Motor neuron (in vitro differentiated cells): ENCODE data around the gene MEGF10. TPM values are rescaled to one million over a fixed set of nuclear protein-coding genes. Genes with fewer than 3 reads are reported as not detected.
"Not testable (repeated sequence)": the region's sequence is repeated elsewhere in the genome, so short reads cannot be mapped to it uniquely, and the experiment has no call there.

Experiments
- ATAC-seq, 8 experiments: fragments of 200-7000 bp; cut with Tn5 transposase; replicated peaks in 6 of 8; 2 replicates each; pipeline ENCODE4 v1.8.0; 2021; ENCODE audit warnings: mild to moderate bottlenecking in 8 of 8, moderate library complexity in 8 of 8
- H3K27ac ChIP-seq, 2 donors: fragments of 250-450 bp; sonication (Bioruptor Pico); 2 replicates each; pipeline ENCODE4 v1.9.0; 2021; ENCODE audit warnings: antibody characterized with exemption in 2 of 2, mild to moderate bottlenecking in 2 of 2, moderate library complexity in 1 of 2
- H3K4me1 ChIP-seq, 2 donors: fragments of 250-450 bp; sonication (Bioruptor Pico); replicated peaks in 1 of 2; 2 replicates each; pipeline ENCODE4 v1.6.1; 2021; ENCODE audit warnings: antibody characterized with exemption in 2 of 2, mild to moderate bottlenecking in 2 of 2, moderate library complexity in 1 of 2
- H3K4me3 ChIP-seq, 5 donors: fragments of 250-450 bp; sonication (Bioruptor Pico); 2 replicates each; pipeline ENCODE4 v1.9.0; 2021; ENCODE audit warnings: antibody characterized with exemption in 5 of 5, mild to moderate bottlenecking in 5 of 5, moderate library complexity in 4 of 5
- WGBS, 10 experiments: fragments of 450-650 bp; shearing (Covaris generic); methylation state at CpG; one replicate each; pipeline ENCODE4 v1.0.0; 2022; 5-methylcytosine and 5-hydroxymethylcytosine counted together
- in situ Hi-C, 9 experiments: fragments of 400-800 bp; cut with MboI; loops; one replicate each; pipeline ENCODE4 v1.15.0; 2021; ENCODE audit warnings: low sequenced_read_pairs in 9 of 9, low pct_unique_long_range_greater_than_20kb in 2 of 9; ENCODE audit not compliant: unreplicated experiment in 9 of 9
- total RNA-seq, 8 experiments: library from RNA; unstranded; fragments of 300-600 nt; gene quantifications; 2 replicates each; pipeline versions ENCODE4 v1.2.3 to v1.2.4, GENCODE V29; 2022

MEGF10 gene
- total RNA-seq, 8 experiments from 2014 or later: 1.9 to 317 (median 6.3) TPM

- 57 to 100% (median 100%) methylated on average over 1 of the region's 1 CpG; no CpG with 5 or more reads in 2 of the 10 experiments for WGBS, 10 experiments
- in situ Hi-C loops: no loop called here
- Histone ChIP-seq H3K4me1 (peaks cover 25 to 31% of the 10 kb centered on the region in 2 donors), H3K4me3 (no peak overlapping the region), H3K27ac (no peak overlapping the region)
- ATAC-seq: no peak
These were observed 12.8 kb downstream of the MEGF10 start for GRCh38 chr5:127303404-127303803.

- no peak overlapping the region for H3K4me3 ChIP-seq
- WGBS, 10 experiments: 0 to 48% (median 33%) methylated on average over 1 to 2 of the region's 2 CpGs; no CpG with 5 or more reads in 1 of the 10 experiments
- in situ Hi-C loops: no loop called here
- H3K4me1 ChIP-seq: peaks cover 6 to 12% of the 10 kb centered on the region in 2 donors
- no peak overlapping the region for H3K27ac ChIP-seq
- ATAC-seq: peak in 2 of 8 experiments; percentile 33 to 54
These were observed 14.9 kb downstream of the MEGF10 start for GRCh38 chr5:127305493-127305892.

GRCh38 chr5:127306036-127306435 lies 15.4 kb downstream of the MEGF10 start:
- in situ Hi-C loops: no loop called here
- WGBS, 10 experiments: 70 to 100% (median 95%) methylated on average over 2 to 3 of the region's 3 CpGs; no CpG with 5 or more reads in 3 of the 10 experiments
- Histone ChIP-seq H3K27ac (no peak overlapping the region), H3K4me1 (peaks cover under 1 to 7% of the 10 kb centered on the region in 2 donors), H3K4me3 (no peak overlapping the region)
- no peak for ATAC-seq

DNA sequence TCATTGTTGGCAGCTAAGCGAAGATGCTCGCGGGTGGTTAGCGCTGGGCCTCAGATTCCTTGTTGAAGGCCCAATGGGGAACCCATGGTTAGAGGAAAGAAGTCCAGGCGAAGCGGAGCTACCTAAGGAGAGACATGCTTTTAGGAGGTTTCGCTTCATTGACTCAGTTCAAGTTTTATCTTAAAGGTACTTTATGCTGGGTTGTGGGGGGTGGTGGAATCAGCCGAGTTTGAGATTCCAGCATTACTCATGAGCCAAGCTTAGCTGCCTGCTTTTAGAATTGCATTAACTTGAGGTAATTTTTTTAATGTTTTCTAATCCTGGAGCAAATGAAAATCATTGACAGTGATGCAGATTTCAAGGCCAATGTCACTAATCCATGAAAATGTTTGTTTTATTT lies 16.1 kb downstream of the MEGF10 start:
- in situ Hi-C loops: no loop called here
- no peak for ATAC-seq
- Histone ChIP-seq H3K4me1 (peaks cover 0 to 3% of the 10 kb centered on the region in 2 donors), H3K27ac (no peak overlapping the region), H3K4me3 (no peak overlapping the region)
- 0 to 100% (median 82%) methylated on average over 1 to 8 of the region's 8 CpGs; no CpG with 5 or more reads in 2 of the 10 experiments for WGBS, 10 experiments

DNA sequence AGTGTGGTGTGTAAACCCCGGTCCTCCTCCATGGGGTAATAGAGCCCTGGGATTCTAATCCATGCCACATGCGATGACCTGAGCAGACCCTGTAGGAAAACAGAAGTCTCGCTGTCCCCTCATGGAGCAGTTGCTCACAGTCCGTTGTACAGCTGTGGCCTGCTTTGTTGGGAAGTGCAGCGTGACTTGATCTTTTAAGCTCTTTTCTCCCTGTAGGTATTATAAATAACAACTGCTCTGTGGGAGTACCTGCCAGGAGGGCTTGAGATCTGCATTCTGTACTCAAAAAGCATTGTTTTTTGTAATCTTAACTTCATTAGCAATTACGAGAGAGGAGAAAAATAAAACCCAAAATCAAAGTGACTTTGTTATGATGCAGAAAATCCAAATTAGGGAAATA lies 17.3 kb downstream of the MEGF10 start:
- Histone ChIP-seq H3K4me1 (peaks cover 0 to 3% of the 10 kb centered on the region in 2 donors), H3K27ac (no peak overlapping the region), H3K4me3 (no peak overlapping the region)
- ATAC-seq: no peak
- in situ Hi-C loops: no loop called here
- 33 to 100% (median 88%) methylated on average over 1 to 6 of the region's 6 CpGs for WGBS, 10 experiments

- H3K27ac ChIP-seq, H3K4me1 ChIP-seq, ATAC-seq, in situ Hi-C loops, H3K4me3 ChIP-seq: not testable (repeated sequence)
- 46 to 100% (median 89%) methylated on average over 1 to 5 of the region's 7 CpGs; no CpG with 5 or more reads in 1 of the 10 experiments for WGBS, 10 experiments
These were observed 17.7 kb downstream of the MEGF10 start for GRCh38 chr5:127308325-127308724.

GRCh38 chr5:127308945-127309344 lies 18.3 kb downstream of the MEGF10 start:
- H3K4me1 ChIP-seq: peaks cover 0 to 3% of the 10 kb centered on the region in 2 donors
- in situ Hi-C loops: no loop called here
- no peak overlapping the region for H3K4me3 ChIP-seq
- WGBS, 10 experiments: 0 to 93% (median 44%) methylated on average over 2 to 3 of the region's 3 CpGs; no CpG with 5 or more reads in 1 of the 10 experiments
- H3K27ac ChIP-seq: no peak overlapping the region
- ATAC-seq: peak in 3 of 8 experiments; percentile 74 to 88 (median 82)

DNA sequence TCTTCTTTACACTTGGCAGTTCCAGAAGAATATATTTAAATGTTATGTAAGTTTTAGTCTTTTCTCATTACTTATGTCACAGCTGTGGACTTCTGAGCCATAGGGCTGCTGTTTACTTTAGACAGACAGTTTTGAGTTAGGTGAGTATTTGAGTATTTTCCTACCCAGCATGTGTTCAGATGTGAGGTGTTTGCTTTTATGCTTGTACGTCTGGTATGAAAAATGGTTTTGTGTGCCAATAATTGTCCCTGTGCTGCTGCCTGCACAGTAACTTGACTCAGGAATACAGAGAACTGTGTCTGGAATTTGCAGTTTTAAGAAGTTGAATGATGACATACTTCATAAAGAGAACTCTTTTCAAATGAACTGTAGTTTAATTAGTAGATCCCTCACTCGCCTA lies 20.8 kb downstream of the MEGF10 start:
- Histone ChIP-seq H3K4me1 (no peaks in the 10 kb centered on the region), H3K4me3 (no peak overlapping the region), H3K27ac (no peak overlapping the region)
- in situ Hi-C loops: no loop called here
- ATAC-seq: peak in 2 of 8 experiments; percentile 28 to 41
- whole genome bisulfite sequencing, 10 experiments: 0 to 100% (median 75%) methylated on average over 1 to 2 of the region's 2 CpGs; no CpG with 5 or more reads in 2 of the 10 experiments

GRCh38 chr5:127311781-127312525 lies 21.4 kb downstream of the MEGF10 start:
- Histone ChIP-seq H3K4me3 (no peak overlapping the region), H3K4me1 (no peaks in the 10 kb centered on the region), H3K27ac (no peak overlapping the region)
- no peak for ATAC-seq
- in situ Hi-C loops: no loop called here
- WGBS, 10 experiments: 22 to 83% (median 61%) methylated on average over 3 to 8 of the region's 10 CpGs; no CpG with 5 or more reads in 1 of the 10 experiments

DNA sequence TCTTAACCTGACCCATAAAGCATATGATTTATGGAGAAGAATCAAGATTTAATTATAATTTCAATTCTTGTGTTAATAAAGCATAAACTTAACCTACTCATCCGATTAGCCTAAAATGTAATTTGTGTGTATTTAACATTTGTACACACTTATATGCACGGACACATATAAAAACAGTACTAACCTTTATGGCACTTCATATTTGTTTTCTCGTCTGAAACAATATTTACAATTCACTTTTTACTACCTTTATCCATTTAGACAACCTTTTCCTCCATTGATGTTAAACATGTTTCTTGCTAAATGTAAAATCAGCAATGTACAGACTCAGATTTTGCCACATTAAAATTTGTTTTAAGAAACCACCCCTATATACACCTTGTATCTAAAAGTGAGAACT lies 22.8 kb downstream of the MEGF10 start:
- in situ Hi-C loops: no loop called here
- WGBS, 10 experiments: 60 to 100% (median 90%) methylated on average over 1 to 3 of the region's 3 CpGs

DNA sequence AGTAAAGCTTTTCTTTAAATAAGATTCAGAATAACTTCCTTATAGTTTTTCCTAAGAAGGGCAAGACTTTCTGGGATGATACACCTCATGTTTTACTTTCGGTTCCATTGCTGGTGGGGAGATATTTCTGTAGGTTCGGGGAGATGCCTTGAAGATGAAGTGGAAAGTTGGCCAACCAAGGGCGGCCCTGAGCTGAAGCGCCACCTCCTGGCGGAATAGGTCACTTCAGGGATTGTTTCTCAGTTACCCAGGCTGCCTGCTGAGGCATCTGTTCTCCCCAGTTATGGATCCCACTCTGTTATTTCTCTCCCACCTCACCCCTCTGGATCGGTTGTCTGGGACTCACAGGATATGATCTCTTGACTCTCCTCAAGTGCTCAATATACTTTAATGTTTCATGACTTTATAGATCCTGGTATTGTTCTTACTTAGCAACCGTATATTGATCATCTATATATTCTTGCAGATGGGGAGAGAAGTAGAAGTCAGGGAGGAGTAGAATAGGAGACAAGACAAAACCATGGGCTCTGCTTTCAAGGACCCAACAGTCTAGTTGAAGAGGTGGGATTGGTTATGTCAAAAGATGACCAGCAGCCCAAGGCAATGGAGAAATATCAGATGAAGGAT lies 23.4 kb downstream of the MEGF10 start:
- WGBS, 10 experiments: 23 to 100% (median 72%) methylated on average over 1 to 6 of the region's 7 CpGs
- Histone ChIP-seq H3K4me3 (no peak overlapping the region), H3K27ac (no peak overlapping the region), H3K4me1 (no peaks in the 10 kb centered on the region)
- in situ Hi-C loops: no loop called here
- ATAC-seq: peak in 2 of 8 experiments; percentile 54 to 81

More for the DNA sequence above, 22.8 kb downstream of the MEGF10 start:
- Histone ChIP-seq H3K27ac (no peak overlapping the region), H3K4me1 (no peaks in the 10 kb centered on the region), H3K4me3 (no peak overlapping the region)
- no peak for ATAC-seq

- no peak for ATAC-seq
- in situ Hi-C loops: no loop called here
- no peak overlapping the region for H3K4me3 ChIP-seq
- no peaks in the 10 kb centered on the region for H3K4me1 ChIP-seq
- H3K27ac ChIP-seq: no peak overlapping the region
- 88 to 100% (median 100%) methylated on average over 1 of the region's 1 CpG; no CpG with 5 or more reads in 3 of the 10 experiments for WGBS, 10 experiments
These were observed 25.4 kb downstream of the MEGF10 start for GRCh38 chr5:127316011-127316410.

DNA sequence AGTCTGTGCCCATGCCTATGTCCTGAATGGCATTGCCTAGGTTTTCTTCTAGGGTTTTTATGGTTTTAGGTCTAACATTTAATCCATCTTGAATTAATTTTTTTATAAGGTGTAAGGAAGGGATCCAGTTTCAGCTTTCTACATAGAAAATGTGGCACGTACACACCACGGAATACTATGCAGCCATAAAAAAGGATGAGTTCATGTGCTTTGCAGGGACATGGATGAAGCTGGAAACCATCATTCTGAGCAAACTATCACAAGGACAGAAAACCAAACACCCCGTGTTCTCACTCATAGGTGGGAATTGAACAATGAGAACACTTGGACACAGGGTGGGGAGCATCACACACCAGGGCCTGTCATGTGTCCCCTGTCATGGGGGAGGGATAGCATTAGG lies 26.8 kb downstream of the MEGF10 start:
- H3K4me1 ChIP-seq, ATAC-seq, H3K27ac ChIP-seq, H3K4me3 ChIP-seq, in situ Hi-C loops: not testable (repeated sequence)
- WGBS, 10 experiments: 58 to 100% (median 100%) methylated on average over 1 to 3 of the region's 3 CpGs; no CpG with 5 or more reads in 3 of the 10 experiments
